GM19452 (cell line): ENCODE results near the gene EIF2A.
A peak's percentile ranks its signal among the peaks of the same experiment; 100 is the strongest.

Experiments used
- ATAC-seq: cut with Tn5 transposase; IDR thresholded peaks from one replicate; pipeline ENCODE4 v1.9.1; 2021; ENCODE audit not compliant: unreplicated experiment

The EIF2A gene

DNA sequence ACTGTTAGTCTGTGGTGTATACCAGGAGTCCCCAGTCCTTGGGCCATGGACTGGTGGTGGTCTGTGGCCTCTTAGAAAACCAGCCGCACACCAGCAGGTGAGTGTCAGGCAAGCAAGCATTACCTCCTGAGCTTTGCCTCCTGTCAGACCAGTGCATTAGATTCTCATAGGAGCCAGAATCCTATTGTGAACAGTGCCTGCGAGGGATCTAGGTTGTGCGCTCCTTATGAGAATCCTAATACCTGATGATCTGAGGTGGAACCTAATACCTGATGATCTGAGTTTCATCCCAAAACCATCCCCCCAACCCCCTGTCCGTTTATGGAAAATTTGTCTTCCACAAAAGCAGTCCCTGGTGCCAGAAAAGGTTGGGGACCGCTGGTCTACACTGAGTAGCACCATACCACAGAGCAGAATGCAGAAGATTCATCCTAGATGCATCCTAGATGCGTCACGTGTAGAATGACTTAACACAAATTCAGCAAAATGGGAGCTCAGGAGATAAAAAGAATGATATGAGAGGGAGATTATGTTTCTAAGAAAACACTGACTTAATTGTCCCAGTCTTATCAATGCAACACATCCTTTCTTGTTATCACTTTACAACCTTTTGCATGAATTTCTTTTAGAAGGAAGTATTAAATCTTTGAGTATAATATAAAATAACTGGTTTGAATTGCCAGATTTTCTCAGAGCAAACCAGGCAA lies 85.1 kb downstream of the EIF2A start:
- no peak for ATAC-seq

DNA sequence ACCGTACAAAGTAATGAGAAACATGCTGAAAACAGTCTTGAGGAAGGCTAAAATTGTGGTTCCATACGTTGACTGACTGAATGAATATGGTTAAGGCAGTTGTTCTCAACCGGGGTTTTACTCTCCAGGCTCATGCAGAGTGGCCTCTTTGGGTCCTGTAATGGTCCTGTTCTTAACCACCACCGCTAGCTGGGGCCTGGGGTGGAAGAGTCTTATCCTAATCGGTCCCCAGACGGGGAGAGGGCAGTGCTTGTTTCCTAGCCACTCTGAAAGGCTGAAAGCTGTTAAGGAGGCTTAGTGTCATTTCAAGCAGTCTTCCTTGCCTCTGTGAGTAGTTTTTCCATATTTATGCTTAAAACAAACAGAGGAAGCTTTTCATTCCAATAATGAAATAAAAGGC lies 88.5 kb downstream of the EIF2A start:
- ATAC-seq: no peak

DNA sequence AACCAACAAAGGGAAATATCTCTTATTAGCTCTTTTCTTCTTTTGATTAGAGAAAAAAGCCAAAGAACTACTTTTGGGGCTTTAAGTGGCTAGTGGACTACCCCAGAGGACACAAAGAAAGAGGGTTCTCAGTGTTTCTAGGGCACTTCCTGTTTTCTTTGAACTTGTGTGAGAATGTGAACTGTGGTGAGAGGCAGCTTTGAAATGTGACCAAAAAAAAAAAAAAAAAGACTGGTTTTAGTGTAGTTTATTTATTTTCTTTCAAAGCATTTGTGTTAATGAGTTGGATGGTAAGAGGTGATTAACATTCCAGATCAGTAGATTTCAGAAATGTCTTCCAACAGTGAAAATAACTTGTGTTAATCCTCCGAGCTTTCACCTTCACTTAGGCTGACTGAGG lies 88.9 kb downstream of the EIF2A start:
- peak; percentile 74 for ATAC-seq
